ENCODE data around the gene NTRK3.

DNA sequence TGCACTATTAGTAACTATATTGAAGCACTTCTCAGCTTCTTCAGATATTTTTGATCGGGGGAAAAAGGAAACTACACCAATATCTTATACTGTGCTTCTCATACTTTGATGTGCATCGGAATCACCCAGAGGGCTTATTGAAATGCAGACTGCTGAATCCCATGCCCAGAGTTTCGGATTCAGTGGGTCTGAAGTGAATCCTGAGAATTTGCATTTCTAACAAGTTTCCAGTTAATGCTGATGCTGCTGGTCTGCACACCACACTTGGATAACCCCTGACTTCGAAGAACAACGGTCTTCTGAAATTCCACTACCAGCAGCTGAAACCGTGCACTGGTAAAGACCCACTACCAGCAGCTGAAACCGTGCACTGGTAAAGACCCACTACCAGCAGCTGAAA lies 243.9 kb downstream of the NTRK3 start:
- TF ChIP-seq, protein P1, sequence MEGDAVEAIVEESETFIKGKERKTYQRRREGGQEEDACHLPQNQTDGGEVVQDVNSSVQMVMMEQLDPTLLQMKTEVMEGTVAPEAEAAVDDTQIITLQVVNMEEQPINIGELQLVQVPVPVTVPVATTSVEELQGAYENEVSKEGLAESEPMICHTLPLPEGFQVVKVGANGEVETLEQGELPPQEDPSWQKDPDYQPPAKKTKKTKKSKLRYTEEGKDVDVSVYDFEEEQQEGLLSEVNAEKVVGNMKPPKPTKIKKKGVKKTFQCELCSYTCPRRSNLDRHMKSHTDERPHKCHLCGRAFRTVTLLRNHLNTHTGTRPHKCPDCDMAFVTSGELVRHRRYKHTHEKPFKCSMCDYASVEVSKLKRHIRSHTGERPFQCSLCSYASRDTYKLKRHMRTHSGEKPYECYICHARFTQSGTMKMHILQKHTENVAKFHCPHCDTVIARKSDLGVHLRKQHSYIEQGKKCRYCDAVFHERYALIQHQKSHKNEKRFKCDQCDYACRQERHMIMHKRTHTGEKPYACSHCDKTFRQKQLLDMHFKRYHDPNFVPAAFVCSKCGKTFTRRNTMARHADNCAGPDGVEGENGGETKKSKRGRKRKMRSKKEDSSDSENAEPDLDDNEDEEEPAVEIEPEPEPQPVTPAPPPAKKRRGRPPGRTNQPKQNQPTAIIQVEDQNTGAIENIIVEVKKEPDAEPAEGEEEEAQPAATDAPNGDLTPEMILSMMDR (IDR thresholded peaks at IDR 0.05), result no peak
- no peak for TF ChIP-seq POLR2A (IDR thresholded peaks at IDR 0.05)

Data from upper lobe of left lung (tissue), 4 donors.